ENCODE measurements around the gene CYB5R3. TPM values are rescaled to one million over a fixed set of nuclear protein-coding genes. Genes with fewer than 3 reads are reported as not detected.

CYB5R3 gene
- polyA plus RNA-seq, 3 donors: 49.7 to 76.4 (median 54.0) TPM

- peaks cover 47 to 69% of the 10 kb centered on the region in 2 donors for H3K36me3 ChIP-seq (replicated peaks in 1 of 2; ENCODE audit: control insufficient read depth in 1 of 2, insufficient read depth in 2 of 2, low read length in 2 of 2)
- Mint-ChIP-seq H3K4me3 (no peak overlapping the region), H3K27ac (peak overlapping the region in 3 of 7 donors; percentile 15 to 33 (median 30)), H3K36me3 (peaks cover 43 to 78% of the 10 kb centered on the region in 2 donors), H3K4me1 (peaks cover 15% of the 10 kb centered on the region), H3K9me3 (peaks cover 0 to 2% (median 0%) of the 10 kb centered on the region in 7 donors), H3K27me3 (ENCODE audit: low read depth in 3 of 3) (peaks cover 0 to 3% (median 0%) of the 10 kb centered on the region in 3 donors)
- no peak overlapping the region for H2AFZ ChIP-seq (ENCODE audit: insufficient read depth, low read depth, low read length, poor library complexity, severe bottlenecking)
- no peak overlapping the region for H3K27ac ChIP-seq (ENCODE audit: low read depth in 1 of 2, low read length in 2 of 2)
- DNase-seq: peak in 1 of 3 donors; percentile 4
- peaks cover 10 to 14% of the 10 kb centered on the region in 2 donors for H3K4me1 ChIP-seq (ENCODE audit: control insufficient read depth in 1 of 2, insufficient read depth in 2 of 2, low read length in 2 of 2)
- intact Hi-C loops (cut with micrococcal nuclease): no loop called here
- H3K79me2 ChIP-seq (ENCODE audit: insufficient read depth, low read length): no peaks in the 10 kb centered on the region
- H3K27me3 ChIP-seq (ENCODE audit: control insufficient read depth in 2 of 2, insufficient read depth in 2 of 2, low read length in 2 of 2): no peaks in the 10 kb centered on the region
- H4K20me1 ChIP-seq (ENCODE audit: insufficient read depth, low read length): no peaks in the 10 kb centered on the region
- TF ChIP-seq, protein P1, sequence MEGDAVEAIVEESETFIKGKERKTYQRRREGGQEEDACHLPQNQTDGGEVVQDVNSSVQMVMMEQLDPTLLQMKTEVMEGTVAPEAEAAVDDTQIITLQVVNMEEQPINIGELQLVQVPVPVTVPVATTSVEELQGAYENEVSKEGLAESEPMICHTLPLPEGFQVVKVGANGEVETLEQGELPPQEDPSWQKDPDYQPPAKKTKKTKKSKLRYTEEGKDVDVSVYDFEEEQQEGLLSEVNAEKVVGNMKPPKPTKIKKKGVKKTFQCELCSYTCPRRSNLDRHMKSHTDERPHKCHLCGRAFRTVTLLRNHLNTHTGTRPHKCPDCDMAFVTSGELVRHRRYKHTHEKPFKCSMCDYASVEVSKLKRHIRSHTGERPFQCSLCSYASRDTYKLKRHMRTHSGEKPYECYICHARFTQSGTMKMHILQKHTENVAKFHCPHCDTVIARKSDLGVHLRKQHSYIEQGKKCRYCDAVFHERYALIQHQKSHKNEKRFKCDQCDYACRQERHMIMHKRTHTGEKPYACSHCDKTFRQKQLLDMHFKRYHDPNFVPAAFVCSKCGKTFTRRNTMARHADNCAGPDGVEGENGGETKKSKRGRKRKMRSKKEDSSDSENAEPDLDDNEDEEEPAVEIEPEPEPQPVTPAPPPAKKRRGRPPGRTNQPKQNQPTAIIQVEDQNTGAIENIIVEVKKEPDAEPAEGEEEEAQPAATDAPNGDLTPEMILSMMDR (IDR thresholded peaks at IDR 0.05): no peak
- no peak overlapping the region for H3K9ac ChIP-seq (ENCODE audit: insufficient read depth, low read length, poor library complexity, severe bottlenecking)
- no peaks in the 10 kb centered on the region for H3K9me3 ChIP-seq (replicated peaks in 1 of 2; ENCODE audit: control insufficient read depth in 1 of 2, insufficient read depth in 1 of 2, low read length in 2 of 2)
- WGBS (ENCODE audit: insufficient coverage): 96% methylated on average over 15 of the region's 20 CpGs
- no peak overlapping the region for H3K4me3 ChIP-seq (replicated peaks in 1 of 3; ENCODE audit: low read depth in 2 of 3, low read length in 3 of 3)
- no peak overlapping the region for H3K4me2 ChIP-seq (replicated peaks; ENCODE audit: extremely low read depth, low read length, poor library complexity, severe bottlenecking)
Measured at GRCh38 chr22:42622061-42622710, 27.0 kb downstream of the CYB5R3 start.

DNA sequence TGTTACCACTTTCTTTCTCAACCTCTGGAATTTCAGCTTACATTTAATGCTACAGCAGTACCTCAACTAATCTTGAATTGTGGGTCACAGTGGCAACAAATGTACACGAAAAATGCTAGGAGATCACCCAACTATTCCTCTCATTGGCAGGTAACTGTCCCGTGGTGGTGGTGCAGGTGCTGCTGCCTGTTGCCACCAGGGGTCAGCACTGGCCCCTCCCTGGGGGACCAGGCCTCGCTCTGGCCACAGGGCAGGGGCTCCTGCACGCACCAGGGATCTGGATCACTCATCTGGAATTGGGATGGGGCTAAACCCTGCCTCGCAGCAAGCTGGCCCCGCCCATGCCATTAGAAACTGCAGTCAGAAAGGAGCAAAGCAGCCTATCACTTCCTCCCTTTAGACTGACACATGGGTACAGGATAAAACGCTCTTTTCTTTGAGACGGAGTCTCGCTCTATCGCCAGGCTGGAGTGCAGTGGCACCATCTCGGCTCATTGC is 27.6 kb downstream of the CYB5R3 start:
- peaks cover 36 to 71% of the 10 kb centered on the region in 2 donors for H3K36me3 Mint-ChIP-seq
- intact Hi-C loops (cut with micrococcal nuclease): no loop called here

More for the DNA sequence above, 27.6 kb downstream of the CYB5R3 start:
- H3K27ac Mint-ChIP-seq: peak overlapping the region in 2 of 7 donors; percentile 15 to 33
- peak; percentile 18 to 52 (median 39) for DNase-seq
- H4K20me1 ChIP-seq (ENCODE audit: insufficient read depth, low read length): no peaks in the 10 kb centered on the region
- H3K27me3 ChIP-seq (ENCODE audit: control insufficient read depth in 2 of 2, insufficient read depth in 2 of 2, low read length in 2 of 2): no peaks in the 10 kb centered on the region
- peaks cover 19% of the 10 kb centered on the region for H3K4me1 Mint-ChIP-seq
- H3K79me2 ChIP-seq (ENCODE audit: insufficient read depth, low read length): no peaks in the 10 kb centered on the region
- H3K27ac ChIP-seq (ENCODE audit: low read depth in 1 of 2, low read length in 2 of 2): no peak overlapping the region
- H3K4me3 Mint-ChIP-seq: no peak overlapping the region
- H3K4me3 ChIP-seq (replicated peaks in 1 of 3; ENCODE audit: low read depth in 2 of 3, low read length in 3 of 3): no peak overlapping the region
- peaks cover 0 to 2% (median 0%) of the 10 kb centered on the region in 7 donors for H3K9me3 Mint-ChIP-seq
- TF ChIP-seq, protein P1 (IDR thresholded peaks at IDR 0.05): peak; percentile 87
- no peak overlapping the region for H3K9ac ChIP-seq (ENCODE audit: insufficient read depth, low read length, poor library complexity, severe bottlenecking)
- no peaks in the 10 kb centered on the region for H3K9me3 ChIP-seq (replicated peaks in 1 of 2; ENCODE audit: control insufficient read depth in 1 of 2, insufficient read depth in 1 of 2, low read length in 2 of 2)
- peaks cover 0 to 3% (median 0%) of the 10 kb centered on the region in 3 donors for H3K27me3 Mint-ChIP-seq (ENCODE audit: low read depth in 3 of 3)
- peaks cover 10 to 20% of the 10 kb centered on the region in 2 donors for H3K4me1 ChIP-seq (ENCODE audit: control insufficient read depth in 1 of 2, insufficient read depth in 2 of 2, low read length in 2 of 2)
- 69% methylated on average over 10 of the region's 11 CpGs for WGBS (ENCODE audit: insufficient coverage)
- H3K36me3 ChIP-seq (replicated peaks in 1 of 2; ENCODE audit: control insufficient read depth in 1 of 2, insufficient read depth in 2 of 2, low read length in 2 of 2): peaks cover 41 to 63% of the 10 kb centered on the region in 2 donors
- H2AFZ ChIP-seq (ENCODE audit: insufficient read depth, low read depth, low read length, poor library complexity, severe bottlenecking): no peak overlapping the region
- no peak overlapping the region for H3K4me2 ChIP-seq (replicated peaks; ENCODE audit: extremely low read depth, low read length, poor library complexity, severe bottlenecking)
